ENCODE results near the gene RERE. TPM values are rescaled to one million over a fixed set of nuclear protein-coding genes. Genes with fewer than 3 reads are reported as not detected.

Gene RERE
- total RNA-seq, 2 donors from 2014 or later, result 144 to 174 TPM

DNA sequence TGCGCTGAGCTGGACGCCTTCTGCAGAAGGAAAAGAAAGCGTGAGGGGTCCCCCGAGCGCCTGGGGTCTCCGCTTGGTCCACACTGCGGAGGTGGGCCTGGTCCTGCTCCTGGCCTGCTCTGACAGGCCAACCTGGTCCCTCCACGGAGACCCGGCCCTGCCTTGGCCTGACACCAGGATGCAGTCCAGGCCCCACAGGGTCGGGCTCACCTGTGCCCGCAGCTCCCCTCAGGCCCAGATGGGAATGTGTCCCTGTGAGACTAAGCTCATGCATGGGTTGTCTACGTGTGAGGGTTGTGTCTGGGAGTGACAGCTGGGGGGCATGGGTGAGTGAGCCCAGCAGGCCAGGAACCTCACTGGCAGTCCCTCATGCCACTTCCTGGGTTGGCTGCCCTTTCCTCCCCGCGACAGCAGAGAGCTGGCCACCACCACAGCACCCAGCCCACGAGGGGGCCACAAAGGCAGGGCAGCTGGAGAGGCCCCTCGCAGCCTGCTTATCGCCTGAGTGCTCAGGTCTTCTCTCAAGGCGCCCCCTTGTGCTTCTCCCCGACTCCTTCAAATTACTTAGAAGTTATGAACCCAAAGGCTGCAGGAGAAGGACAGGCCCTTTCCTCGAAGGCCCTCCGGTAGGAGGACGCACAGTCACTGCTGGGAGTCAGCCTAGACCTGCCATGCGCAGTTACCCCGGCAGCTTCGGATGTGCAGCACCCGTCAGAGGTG, 458.4 kb downstream of the RERE start:
- ATAC-seq (ENCODE audit: insufficient number of reproducible peaks, low FRiP score, low read depth), result no peak
- TF ChIP-seq CTCF (IDR thresholded peaks at IDR 0.05), result no peak
- no peak overlapping the region for H3K27ac ChIP-seq

DNA sequence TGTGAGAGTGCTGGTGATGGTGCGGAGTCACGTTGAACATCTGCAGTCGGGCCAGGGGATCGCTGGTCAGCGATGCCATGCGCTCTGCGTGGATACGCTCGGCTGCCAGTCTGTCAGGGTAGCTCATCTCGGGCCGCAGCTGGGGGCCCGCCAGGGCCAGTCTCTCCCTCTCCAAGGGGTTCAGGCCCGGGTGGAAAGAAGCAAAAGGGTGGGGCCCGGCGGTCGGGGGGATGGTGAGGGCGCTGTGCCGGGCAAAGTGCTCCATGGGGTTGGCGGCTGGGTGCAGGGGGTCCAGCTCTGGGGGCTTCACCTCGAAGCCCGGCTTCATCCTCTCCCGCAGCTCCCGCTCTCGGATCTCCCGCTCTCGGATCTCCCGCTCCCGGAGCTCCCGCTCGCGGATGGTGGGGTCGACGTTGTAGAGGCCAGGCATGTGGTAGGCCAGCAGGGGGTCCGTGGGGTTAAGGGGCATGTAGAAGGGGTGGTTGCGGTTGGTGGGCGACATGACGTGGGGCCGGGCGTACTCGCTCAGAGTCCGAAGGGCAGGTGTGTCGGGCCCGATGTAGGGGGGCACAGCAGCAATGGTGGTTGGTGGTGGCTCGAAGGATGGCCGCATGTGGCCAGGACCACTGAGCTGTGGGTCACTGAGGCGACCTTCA, 459.1 kb downstream of the RERE start:
- no peak for DNase-seq (ENCODE audit: low spot score)
- no peaks in the 10 kb centered on the region for H3K9me3 ChIP-seq
- peak overlapping the region in 1 of 2 donors; percentile 42 for H3K27ac ChIP-seq
- ATAC-seq (ENCODE audit: insufficient number of reproducible peaks, low FRiP score, low read depth), result no peak
- H3K4me1 ChIP-seq (ENCODE audit: control insufficient read depth in 1 of 2, low read depth in 2 of 2), result peaks cover 6 to 24% of the 10 kb centered on the region in 2 donors
- H3K27me3 ChIP-seq (replicated peaks; ENCODE audit: insufficient read depth), result no peaks in the 10 kb centered on the region
- no peak overlapping the region for H3K4me3 ChIP-seq
- no peak for TF ChIP-seq CTCF (IDR thresholded peaks at IDR 0.05)
- peaks cover 88% of the 10 kb centered on the region for H3K36me3 ChIP-seq

More for the DNA sequence above, 458.4 kb downstream of the RERE start:
- H3K27me3 ChIP-seq (replicated peaks; ENCODE audit: insufficient read depth), result no peaks in the 10 kb centered on the region
- no peaks in the 10 kb centered on the region for H3K9me3 ChIP-seq
- peaks cover 83% of the 10 kb centered on the region for H3K36me3 ChIP-seq
- H3K4me3 ChIP-seq, result no peak overlapping the region
- DNase-seq (ENCODE audit: low spot score), result no peak
- H3K4me1 ChIP-seq (ENCODE audit: control insufficient read depth in 1 of 2, low read depth in 2 of 2), result peaks cover 10 to 25% of the 10 kb centered on the region in 2 donors

- Histone ChIP-seq H3K36me3 (peaks cover 81% of the 10 kb centered on the region), H3K9me3 (no peaks in the 10 kb centered on the region), H3K4me1 (ENCODE audit: control insufficient read depth in 1 of 2, low read depth in 2 of 2) (peaks cover 8 to 25% of the 10 kb centered on the region in 2 donors), H3K27me3 (replicated peaks; ENCODE audit: insufficient read depth) (no peaks in the 10 kb centered on the region), H3K4me3 (no peak overlapping the region), H3K27ac (peak overlapping the region in 1 of 2 donors; percentile 43)
- ATAC-seq (ENCODE audit: insufficient number of reproducible peaks, low FRiP score, low read depth), result no peak
- DNase-seq (ENCODE audit: low spot score), result no peak
- no peak for TF ChIP-seq CTCF (IDR thresholded peaks at IDR 0.05)
These were observed 459.9 kb downstream of the RERE start for GRCh38 chr1:8357329-8358101.

DNA sequence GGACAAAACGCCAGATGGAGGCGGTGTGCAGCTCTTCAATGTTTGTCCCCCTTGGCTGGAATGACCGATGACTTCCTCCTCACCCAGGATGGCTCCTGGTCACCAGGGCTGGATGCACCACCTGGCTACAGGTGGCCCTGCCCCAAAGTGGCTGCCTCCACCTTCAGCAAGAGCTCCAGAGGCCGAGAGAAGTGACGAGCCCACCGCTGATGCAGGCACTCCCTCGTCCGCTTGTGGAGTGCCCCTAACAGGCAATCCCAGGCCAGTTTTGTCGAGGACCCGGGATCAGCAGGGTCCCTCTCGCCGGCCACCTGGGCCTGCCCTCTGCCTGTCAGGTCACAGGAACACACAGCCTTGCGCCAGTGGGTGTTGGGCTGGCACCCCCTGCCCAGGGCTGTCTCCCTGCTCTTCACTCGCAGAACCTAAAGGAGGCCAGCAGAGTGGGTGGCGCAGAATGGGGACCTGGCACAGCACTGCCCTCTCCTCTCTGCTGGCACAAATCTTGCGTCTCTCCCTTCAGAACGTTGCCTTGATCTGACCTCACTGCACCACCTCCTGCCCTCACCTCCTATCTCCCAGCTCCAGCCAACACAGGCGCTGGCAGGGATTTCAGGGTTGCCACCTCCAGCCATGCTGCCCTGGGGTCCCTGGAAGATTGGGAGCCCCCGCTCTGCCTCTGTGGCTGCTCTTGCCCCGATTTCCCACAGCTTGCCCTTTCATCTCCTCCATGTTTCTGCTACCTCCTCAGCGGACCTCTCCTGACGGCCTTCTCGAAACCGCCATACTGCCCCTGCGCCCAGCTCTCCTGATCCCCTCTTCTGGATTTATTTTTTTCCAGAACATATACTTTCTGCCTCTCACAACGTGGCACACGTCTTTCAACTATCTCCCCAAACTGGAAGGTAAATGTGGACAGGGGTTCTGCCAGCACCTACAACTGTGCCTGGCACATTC, 460.9 kb downstream of the RERE start:
- ATAC-seq (ENCODE audit: insufficient number of reproducible peaks, low FRiP score, low read depth) (no peak), DNase-seq (ENCODE audit: low spot score) (no peak)
- peaks cover 71% of the 10 kb centered on the region for H3K36me3 ChIP-seq

More for the DNA sequence above, 460.9 kb downstream of the RERE start:
- Histone ChIP-seq H3K4me1 (ENCODE audit: control insufficient read depth in 1 of 2, low read depth in 2 of 2) (peaks cover 8 to 31% of the 10 kb centered on the region in 2 donors), H3K27ac (peak overlapping the region in 1 of 2 donors; percentile 43), H3K27me3 (replicated peaks; ENCODE audit: insufficient read depth) (no peaks in the 10 kb centered on the region), H3K9me3 (no peaks in the 10 kb centered on the region), H3K4me3 (no peak overlapping the region)
- TF ChIP-seq CTCF (IDR thresholded peaks at IDR 0.05), result no peak
